Loucy (cell line): ENCODE data around the gene EPHB1.
"Not testable (repeated sequence)": the region's sequence is repeated elsewhere in the genome, so short reads cannot be mapped to it uniquely, and the experiment has no call there.

ENCODE experiments used
- H2AFZ ChIP-seq: fragments of 200-600 bp; sonication (generic); 2 replicates; pipeline ENCODE4 v1.6.0; 2016; ENCODE audit warnings: antibody characterized with exemption, mild to moderate bottlenecking, low read length, moderate library complexity
- H3F3A ChIP-seq: fragments of 200-600 bp; 2 replicates; pipeline ENCODE4 v1.6.0; 2016; ENCODE audit warnings: antibody characterized with exemption, low read depth, mild to moderate bottlenecking
- H3K27me3 ChIP-seq: fragments of 200-600 bp; sonication (generic); 2 replicates; pipeline ENCODE4 v1.6.1; 2014; ENCODE audit warnings: low read length, mild to moderate bottlenecking; ENCODE audit not compliant: insufficient read depth, poor library complexity, severe bottlenecking
- H3K36me3 ChIP-seq: fragments of 200-600 bp; sonication (generic); 2 replicates; pipeline ENCODE4 v1.6.1; 2016; ENCODE audit warnings: low read length; ENCODE audit not compliant: insufficient read depth
- H3K4me1 ChIP-seq: fragments of 200-600 bp; sonication (generic); 2 replicates; pipeline ENCODE4 v1.5.1; 2014; ENCODE audit warnings: low read length, mild to moderate bottlenecking; ENCODE audit not compliant: insufficient read depth, poor library complexity, severe bottlenecking
- H3K4me2 ChIP-seq: fragments of 200-600 bp; sonication (generic); 2 replicates; pipeline ENCODE4 v1.6.0; 2014; ENCODE audit warnings: antibody characterized with exemption, low read length, low read depth, mild to moderate bottlenecking; ENCODE audit not compliant: poor library complexity, severe bottlenecking
- H3K4me3 ChIP-seq: fragments of 200-600 bp; sonication (generic); 2 replicates; pipeline ENCODE4 v1.5.1; 2014; ENCODE audit warnings: low read length, mild to moderate bottlenecking, mixed read lengths; ENCODE audit not compliant: poor library complexity, severe bottlenecking
- H3K79me2 ChIP-seq: fragments of 200-600 bp; sonication (generic); 2 replicates; pipeline ENCODE4 v1.6.1; 2014; ENCODE audit warnings: low read length; ENCODE audit not compliant: insufficient read depth
- H3K9ac ChIP-seq: fragments of 200-600 bp; sonication (generic); 2 replicates; pipeline ENCODE4 v1.6.0; 2014; ENCODE audit warnings: mild to moderate bottlenecking, low read depth, low read length, moderate library complexity; ENCODE audit not compliant: poor library complexity, severe bottlenecking
- H3K9me2 ChIP-seq: fragments of 200-600 bp; sonication (generic); replicated peaks from 2 replicates; pipeline ENCODE4 v1.6.1; 2016; ENCODE audit warnings: low read depth, low read length, mixed read lengths
- H3K9me3 ChIP-seq: fragments of 200-600 bp; sonication (generic); 2 replicates; pipeline ENCODE4 v1.6.1; 2014; ENCODE audit warnings: mild to moderate bottlenecking, antibody characterized with exemption, low read length, low read depth; ENCODE audit not compliant: insufficient read depth
- H4K20me1 ChIP-seq: fragments of 200-600 bp; sonication (generic); 2 replicates; pipeline ENCODE4 v1.6.0; 2014; ENCODE audit warnings: antibody characterized with exemption, low read length, mild to moderate bottlenecking; ENCODE audit not compliant: insufficient read depth, poor library complexity, severe bottlenecking
- EZH2phosphoT487 ChIP-seq: fragments of 200-600 bp; IDR thresholded peaks from 2 replicates; pipeline ENCODE4 v1.6.1; 2018; ENCODE audit warnings: antibody characterized with exemption, mild to moderate bottlenecking, moderate library complexity, borderline replicate concordance
- TF ChIP-seq, protein P1 (sequence below): fragments of 200-600 bp; sonication (generic); conservative IDR thresholded peaks from 2 replicates; pipeline ENCODE4 v1.5.1; 2014; ENCODE audit warnings: mild to moderate bottlenecking, antibody characterized with exemption, low read length

Gene EPHB1

DNA sequence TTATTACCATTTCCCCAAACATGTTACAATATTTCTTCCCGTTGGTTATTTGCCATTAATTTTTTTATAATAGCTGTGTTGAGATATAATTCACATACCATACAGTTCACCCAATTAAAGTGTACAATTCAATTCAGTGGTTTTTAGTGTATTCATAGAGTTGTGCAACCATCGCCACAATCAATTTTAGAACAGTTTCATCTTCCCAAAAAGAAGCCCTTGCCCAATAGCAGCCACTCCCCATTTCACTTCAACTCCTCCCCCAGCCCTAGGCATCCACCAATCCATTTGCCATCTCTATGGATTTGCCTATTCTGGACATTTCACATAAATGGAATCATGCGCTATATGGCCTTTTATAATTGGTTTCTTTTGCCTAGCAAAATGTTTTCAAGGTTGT lies 225.1 kb downstream of the EPHB1 start:
- H3K4me2 ChIP-seq, result no peak overlapping the region
- no peaks in the 10 kb centered on the region for H3K27me3 ChIP-seq
- H3K9me2 ChIP-seq, result no peaks in the 10 kb centered on the region
- H3K9me3 ChIP-seq, result no peaks in the 10 kb centered on the region
- TF ChIP-seq EZH2phosphoT487, result no peak
- TF ChIP-seq, protein P1, sequence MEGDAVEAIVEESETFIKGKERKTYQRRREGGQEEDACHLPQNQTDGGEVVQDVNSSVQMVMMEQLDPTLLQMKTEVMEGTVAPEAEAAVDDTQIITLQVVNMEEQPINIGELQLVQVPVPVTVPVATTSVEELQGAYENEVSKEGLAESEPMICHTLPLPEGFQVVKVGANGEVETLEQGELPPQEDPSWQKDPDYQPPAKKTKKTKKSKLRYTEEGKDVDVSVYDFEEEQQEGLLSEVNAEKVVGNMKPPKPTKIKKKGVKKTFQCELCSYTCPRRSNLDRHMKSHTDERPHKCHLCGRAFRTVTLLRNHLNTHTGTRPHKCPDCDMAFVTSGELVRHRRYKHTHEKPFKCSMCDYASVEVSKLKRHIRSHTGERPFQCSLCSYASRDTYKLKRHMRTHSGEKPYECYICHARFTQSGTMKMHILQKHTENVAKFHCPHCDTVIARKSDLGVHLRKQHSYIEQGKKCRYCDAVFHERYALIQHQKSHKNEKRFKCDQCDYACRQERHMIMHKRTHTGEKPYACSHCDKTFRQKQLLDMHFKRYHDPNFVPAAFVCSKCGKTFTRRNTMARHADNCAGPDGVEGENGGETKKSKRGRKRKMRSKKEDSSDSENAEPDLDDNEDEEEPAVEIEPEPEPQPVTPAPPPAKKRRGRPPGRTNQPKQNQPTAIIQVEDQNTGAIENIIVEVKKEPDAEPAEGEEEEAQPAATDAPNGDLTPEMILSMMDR, result no peak
- H3K36me3 ChIP-seq, result no peaks in the 10 kb centered on the region
- no peaks in the 10 kb centered on the region for H3K4me1 ChIP-seq
- H3K9ac ChIP-seq, result no peak overlapping the region
- H3F3A ChIP-seq, result no peaks in the 10 kb centered on the region
- no peaks in the 10 kb centered on the region for H3K79me2 ChIP-seq
- H3K4me3 ChIP-seq, result no peak overlapping the region
- H4K20me1 ChIP-seq, result no peaks in the 10 kb centered on the region
- H2AFZ ChIP-seq, result no peak overlapping the region

DNA sequence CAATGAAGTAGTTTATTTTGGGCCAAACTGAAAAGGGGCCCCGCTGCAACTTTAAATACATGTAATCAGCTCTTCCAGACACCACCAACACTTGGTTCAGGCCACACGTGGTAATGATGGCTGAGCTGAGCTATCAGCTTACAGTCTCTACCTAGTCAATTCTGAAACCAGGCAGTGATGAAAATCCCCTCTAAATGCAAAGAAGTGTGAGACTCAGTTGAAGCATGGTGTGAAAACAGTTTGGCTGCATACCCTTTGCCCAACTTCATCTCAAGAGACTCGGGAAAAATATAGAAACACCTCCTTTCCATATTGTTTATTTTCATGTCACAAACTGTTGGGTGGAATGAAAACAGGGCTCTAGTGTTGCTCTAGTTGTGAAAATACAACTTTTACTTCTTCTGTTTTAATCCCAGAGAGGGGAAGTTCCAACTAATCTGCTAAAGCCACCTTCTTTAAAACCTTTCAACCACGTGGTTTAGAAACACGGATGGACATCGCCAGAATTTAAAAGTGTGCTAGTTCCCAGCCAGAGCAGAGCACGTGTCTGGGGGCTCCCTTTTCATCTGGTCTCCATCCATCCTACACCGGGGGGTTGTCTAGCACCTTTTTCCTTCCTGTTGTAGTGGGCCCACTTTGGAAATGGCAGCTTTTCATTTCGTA lies 229.1 kb downstream of the EPHB1 start:
- Histone ChIP-seq H3K9me3 (no peaks in the 10 kb centered on the region), H4K20me1 (no peaks in the 10 kb centered on the region), H3F3A (no peaks in the 10 kb centered on the region), H3K4me3 (no peak overlapping the region), H3K79me2 (no peaks in the 10 kb centered on the region), H3K9ac (no peak overlapping the region), H2AFZ (no peak overlapping the region), H3K4me1 (no peaks in the 10 kb centered on the region), H3K36me3 (no peaks in the 10 kb centered on the region), H3K4me2 (no peak overlapping the region), H3K27me3 (no peaks in the 10 kb centered on the region), H3K9me2 (no peaks in the 10 kb centered on the region)
- no peak for TF ChIP-seq EZH2phosphoT487
- TF ChIP-seq, protein P1, result no peak

DNA sequence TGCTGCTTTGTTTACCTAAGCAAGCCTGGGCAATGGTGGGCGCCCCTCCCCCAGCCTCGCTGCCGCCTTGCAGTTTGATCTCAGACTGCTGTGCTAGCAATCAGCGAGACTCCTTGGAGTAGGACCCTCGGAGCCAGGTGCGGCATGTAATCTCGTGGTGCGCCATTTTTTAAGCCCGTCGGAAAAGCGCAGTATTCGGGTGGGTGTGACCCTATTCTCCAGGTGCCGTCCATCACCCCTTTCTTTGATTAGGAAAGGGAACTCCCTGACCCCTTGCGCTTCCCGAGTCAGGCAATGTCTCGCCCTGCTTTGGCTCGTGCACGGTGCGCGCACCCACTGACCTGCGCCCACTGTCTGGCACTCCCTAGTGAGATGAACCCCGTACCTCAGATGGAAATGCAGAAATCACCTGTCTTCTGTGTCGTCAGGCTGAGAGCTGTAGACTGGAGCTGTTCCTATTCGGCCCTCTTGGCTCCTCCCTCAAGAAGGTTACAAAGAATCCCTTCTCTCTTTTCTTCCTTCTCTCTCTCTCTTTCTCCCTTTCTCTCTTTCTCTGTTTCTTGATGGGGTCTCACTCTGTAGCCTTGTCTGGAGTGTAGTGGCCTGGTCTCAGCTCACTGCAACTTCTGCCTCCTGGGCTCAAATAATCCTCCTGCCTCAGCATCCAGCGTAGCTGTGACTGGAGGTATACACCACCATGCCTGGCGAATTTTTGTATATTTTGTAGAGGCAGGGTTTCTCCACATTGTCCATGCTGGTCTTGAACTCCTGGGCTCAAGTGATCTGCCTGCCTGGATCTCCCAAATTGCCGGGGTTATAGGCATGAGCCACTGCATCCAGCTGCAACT lies 235.9 kb downstream of the EPHB1 start:
- H4K20me1 ChIP-seq, H3K9ac ChIP-seq, H3K36me3 ChIP-seq, H3K4me1 ChIP-seq, H3K9me2 ChIP-seq, H3K79me2 ChIP-seq, H2AFZ ChIP-seq, H3K4me3 ChIP-seq, H3K4me2 ChIP-seq, H3K27me3 ChIP-seq, H3F3A ChIP-seq, H3K9me3 ChIP-seq: not testable (repeated sequence)
